ENCODE measurements around the gene OVOL1. TPM values are rescaled to one million over a fixed set of nuclear protein-coding genes. Genes with fewer than 3 reads are reported as not detected.

OVOL1 gene
- total and polyA plus RNA-seq, 2 of the 8 experiments (the other 6 are each of a cell fraction or from before 2014, with no cell fraction given) = 2.6 to 3.4 TPM

- Histone ChIP-seq H3K36me3 (ENCODE audit: control insufficient read depth in 2 of 4, insufficient read depth in 4 of 4, low read length in 3 of 4) (no peaks in the 10 kb centered on the region), H3K9me3 (ENCODE audit: insufficient read depth in 2 of 2, low read depth in 1 of 2, low read length in 1 of 2) (no peaks in the 10 kb centered on the region), H3K4me1 (replicated peaks in 1 of 4; ENCODE audit: control insufficient read depth in 3 of 4, insufficient read depth in 4 of 4, low read length in 3 of 4) (no peaks in the 10 kb centered on the region), H4K8ac (ENCODE audit: extremely low read depth, insufficient read depth, low read length) (no peak overlapping the region), H2BK20ac (ENCODE audit: low read length) (no peak overlapping the region), H2AK5ac (ENCODE audit: low read depth, low read length) (no peak overlapping the region), H2BK15ac (ENCODE audit: low read length) (no peak overlapping the region), H3K18ac (ENCODE audit: extremely low read depth, low read length) (no peak overlapping the region), H3K23ac (ENCODE audit: insufficient read length) (no peak overlapping the region), H3K23me2 (ENCODE audit: low read depth, low read length) (0 out of 2 replicates have a peak, but pooled peaks cover 1% of the 10 kb centered on the region), H3K14ac (ENCODE audit: insufficient read length) (no peak overlapping the region), H4K91ac (replicated peaks; ENCODE audit: insufficient read length, low read length) (no peak overlapping the region), H3K9ac (replicated peaks in 1 of 4; ENCODE audit: extremely low read depth in 1 of 4, low read depth in 3 of 4, low read length in 3 of 4) (no peak overlapping the region), H3K4me2 (ENCODE audit: insufficient read depth in 1 of 2, low read depth in 2 of 2, low read length in 2 of 2) (no peak overlapping the region), H3K79me1 (ENCODE audit: low read depth, low read length) (peaks cover 2% of the 10 kb centered on the region; the same call in 1 of the 2 replicates), H3K4ac (replicated peaks; ENCODE audit: insufficient read length, low read depth, low read length) (no peak overlapping the region), H4K20me1 (replicated peaks in 1 of 2; ENCODE audit: control insufficient read depth in 1 of 2, insufficient read depth in 2 of 2, low read length in 2 of 2) (peaks cover 0 to 5% of the 10 kb centered on the region in 2 experiments), H3K27me3 (replicated peaks in 1 of 4; ENCODE audit: control insufficient read depth in 3 of 4, extremely low read depth in 1 of 4, insufficient read depth in 3 of 4, low read length in 3 of 4) (peaks cover 0 to 11% (median 4%) of the 10 kb centered on the region in 4 experiments; a peak in 5 of 7 replicates), H3K79me2 (ENCODE audit: control insufficient read depth in 1 of 2, insufficient read depth in 2 of 2, low read length in 2 of 2) (no peaks in the 10 kb centered on the region), H2BK5ac (ENCODE audit: low read depth, low read length) (no peak overlapping the region), H2AFZ (ENCODE audit: low read length) (no peak overlapping the region), H2BK12ac (ENCODE audit: low read depth, low read length) (no peak overlapping the region), H4K5ac (ENCODE audit: insufficient read length, low read depth, low read length) (no peak overlapping the region), H2BK120ac (replicated peaks; ENCODE audit: low read depth, low read length) (no peak overlapping the region), H3K56ac (replicated peaks; ENCODE audit: insufficient read length, low read depth, low read length) (no peak overlapping the region), H3K4me3 (ENCODE audit: extremely low read depth in 1 of 4, insufficient read depth in 2 of 4, low read depth in 3 of 4, low read length in 4 of 4) (no peak overlapping the region), H3K27ac (ENCODE audit: low read depth, low read length) (no peak overlapping the region)
- TF ChIP-seq CTCF (IDR thresholded peaks at IDR 0.05; ENCODE audit: control extremely low read depth in 1 of 3, insufficient read depth in 1 of 3, low read depth in 1 of 3, low read length in 3 of 3) = no peak
- TF ChIP-seq NRF1 (IDR thresholded peaks at IDR 0.05; ENCODE audit: low read depth, low read length) = no peak
- no peak for TF ChIP-seq GABPA (IDR thresholded peaks at IDR 0.05; ENCODE audit: borderline replicate concordance, insufficient read depth, low read length)
- TF ChIP-seq SP1 (IDR thresholded peaks at IDR 0.05; ENCODE audit: low read depth, low read length) = no peak
- no peak for TF ChIP-seq EP300 (IDR thresholded peaks at IDR 0.05; ENCODE audit: borderline replicate concordance in 1 of 2, low read depth in 2 of 2, low read length in 2 of 2)
- TF ChIP-seq SUZ12 (IDR thresholded peaks at IDR 0.05; ENCODE audit: low read length) = no peak
- TF ChIP-seq E2F6 (IDR thresholded peaks at IDR 0.05) = no peak
- DNase-seq (ENCODE audit: low read depth in 1 of 2, low spot score in 2 of 2) (no peak), FAIRE-seq (no peak)
- CTCF ChIA-PET (ENCODE audit: partially characterized antibody) = interaction anchor here (0.6 to 19.6 kb wide), 6 partner anchors 12 to 677 kb away, joined by 3 to 347 read pairs (median 24); partner anchors contain the start of genes AP5B1, CCDC85B, FIBP and OVOL1
- 87% methylated on average over 17 of the region's 18 CpGs; no CpG with 5 or more reads in 1 of the 2 experiments for WGBS, 2 experiments (ENCODE audit: extremely low coverage in 1 of 2, insufficient coverage in 1 of 2, insufficient read length in 1 of 2, insufficient replicate concordance in 2 of 2, low coverage in 1 of 2, low lambda C conversion rate in 2 of 2, missing lambda C conversion rate in 1 of 2)
- POLR2A ChIA-PET (ENCODE audit: partially characterized antibody) = interaction anchor here (1.3 kb wide), 1 partner anchor 44 kb away, joined by 3 read pairs; the partner anchor contains the start of gene CFL1
Measured at GRCh38 chr11:65814131-65814985, 27.5 kb downstream of the OVOL1 start.
